Tibial nerve (tissue), 4 donors: ENCODE measurements around the gene YIF1B. TPM values are rescaled to one million over a fixed set of nuclear protein-coding genes. Genes with fewer than 3 reads are reported as not detected.

ENCODE experiments used
- DNase-seq, 2 donors: peaks; one replicate each; pipeline ENCODE4 v3.0.0-alpha.2; 2019; ENCODE audit warnings: low spot score in 2 of 2
- H3K27ac ChIP-seq, 4 donors: fragments of 200-600 bp; sonication (generic) in 3 of 4; one replicate each; pipeline ENCODE4 v1.5.1; 2017 to 2019; ENCODE audit warnings: mild to moderate bottlenecking in 1 of 4
- H3K27me3 ChIP-seq, 2 donors: fragments of 200-600 bp; sonication (generic) in 1 of 2; one replicate each; pipeline versions ENCODE4 v1.5.1 to v1.6.0; 2017 to 2019
- H3K36me3 ChIP-seq, 3 donors: fragments of 200-600 bp; sonication (generic); one replicate each; pipeline ENCODE4 v1.5.1; 2018 to 2019
- H3K4me1 ChIP-seq, 4 donors: fragments of 200-600 bp; sonication (generic) in 3 of 4; one replicate each; pipeline ENCODE4 v1.5.1; 2017 to 2019
- H3K4me3 ChIP-seq, 4 donors: fragments of 200-600 bp; sonication (generic) in 3 of 4; one replicate each; pipeline ENCODE4 v1.5.1; 2017 to 2019; ENCODE audit warnings: mild to moderate bottlenecking in 1 of 4, moderate library complexity in 1 of 4
- H3K9me3 ChIP-seq, 4 donors: fragments of 200-600 bp; sonication (generic) in 3 of 4; one replicate each; pipeline ENCODE4 v1.5.1; 2017 to 2019
- CTCF ChIP-seq, 5 experiments: fragments of 200-600 bp in 3 of 5; fragments of 450-650 bp in 2 of 5; sonication (generic) in 3 of 5; IDR thresholded peaks; one replicate each; pipeline ENCODE4 v1.5.1; 2016 to 2019; ENCODE audit warnings: antibody characterized with exemption in 5 of 5, mild to moderate bottlenecking in 3 of 5, moderate library complexity in 2 of 5
- EP300 ChIP-seq, 2 donors: sonication (generic); formaldehyde crosslinking; IDR thresholded peaks; one replicate each; pipeline ENCODE4 v1.6.1; 2017; ENCODE audit warnings: antibody characterized with exemption in 2 of 2, mild to moderate bottlenecking in 1 of 2
- POLR2A ChIP-seq, 2 donors: fragments of 450-650 bp; IDR thresholded peaks; one replicate each; pipeline ENCODE4 v1.6.1; 2017; ENCODE audit warnings: antibody characterized with exemption in 2 of 2, mild to moderate bottlenecking in 2 of 2, moderate library complexity in 2 of 2
- WGBS, 2 donors: methylation state at CpG; one replicate each; pipeline ENCODE4 v1.1.5; 2018; 5-methylcytosine and 5-hydroxymethylcytosine counted together
- total RNA-seq, 4 donors: library from RNA; depleted of rRNA; stranded (reverse); fragments of >200 nt; gene quantifications; one replicate each; pipeline ENCODE4 v1.1.0, GENCODE V29; 2016

Gene YIF1B
- total RNA-seq, 4 donors from 2014 or later, result 30.8 to 57.3 (median 46.0) TPM

GRCh38 chr19:38360839-38361631 is 45.3 kb upstream of the YIF1B start:
- 16 to 19% methylated on average over 20 to 23 of the region's 23 CpGs for WGBS, 2 donors
- Histone ChIP-seq H3K27me3 (peaks cover 0 to 77% of the 10 kb centered on the region in 2 donors), H3K36me3 (no peaks in the 10 kb centered on the region), H3K4me3 (peak overlapping the region in 3 of 4 donors; percentile 33 to 59 (median 49)), H3K9me3 (no peaks in the 10 kb centered on the region), H3K4me1 (peaks cover 0 to 22% (median 13%) of the 10 kb centered on the region in 4 donors), H3K27ac (no peak overlapping the region)
- DNase-seq, result no peak
- no peak for TF ChIP-seq EP300 (IDR thresholded peaks at IDR 0.05)

- Histone ChIP-seq H3K4me3 (no peak overlapping the region), H3K9me3 (no peaks in the 10 kb centered on the region), H3K36me3 (no peaks in the 10 kb centered on the region), H3K27me3 (peaks cover 0 to 74% of the 10 kb centered on the region in 2 donors), H3K4me1 (peaks cover 0 to 22% (median 13%) of the 10 kb centered on the region in 4 donors), H3K27ac (no peak overlapping the region)
- TF ChIP-seq EP300 (IDR thresholded peaks at IDR 0.05) (no peak), POLR2A (IDR thresholded peaks at IDR 0.05) (no peak), CTCF (IDR thresholded peaks at IDR 0.05) (no peak)
- no peak for DNase-seq
- 90% methylated on average over 7 to 9 of the region's 9 CpGs for WGBS, 2 donors
Observed at GRCh38 chr19:38360351-38360750, 44.6 kb upstream of the YIF1B start.

- peaks cover 0 to 22% (median 13%) of the 10 kb centered on the region in 4 donors for H3K4me1 ChIP-seq
- peaks cover 0 to 74% of the 10 kb centered on the region in 2 donors for H3K27me3 ChIP-seq
- no peaks in the 10 kb centered on the region for H3K36me3 ChIP-seq
- TF ChIP-seq EP300 (IDR thresholded peaks at IDR 0.05) (no peak), POLR2A (IDR thresholded peaks at IDR 0.05) (no peak), CTCF (IDR thresholded peaks at IDR 0.05) (no peak)
- H3K27ac ChIP-seq, result no peak overlapping the region
- H3K9me3 ChIP-seq, result no peaks in the 10 kb centered on the region
- WGBS, 2 donors, result 41 to 55% methylated on average over 17 to 18 of the region's 18 CpGs
- no peak overlapping the region for H3K4me3 ChIP-seq
- DNase-seq, result no peak
Observed at GRCh38 chr19:38359242-38360021, 43.7 kb upstream of the YIF1B start.

- no peaks in the 10 kb centered on the region for H3K36me3 ChIP-seq
- no peaks in the 10 kb centered on the region for H3K9me3 ChIP-seq
- H3K27me3 ChIP-seq, result peaks cover 0 to 68% of the 10 kb centered on the region in 2 donors
- peaks cover 0 to 21% (median 12%) of the 10 kb centered on the region in 4 donors for H3K4me1 ChIP-seq
- TF ChIP-seq CTCF (IDR thresholded peaks at IDR 0.05), result no peak
- no peak for TF ChIP-seq POLR2A (IDR thresholded peaks at IDR 0.05)
- no peak for TF ChIP-seq EP300 (IDR thresholded peaks at IDR 0.05)
- no peak overlapping the region for H3K4me3 ChIP-seq
- H3K27ac ChIP-seq, result no peak overlapping the region
- DNase-seq, result no peak
- WGBS, 2 donors, result 29 to 40% methylated on average over 5 of the region's 5 CpGs
Observed at GRCh38 chr19:38358071-38358470, 42.3 kb upstream of the YIF1B start.

GRCh38 chr19:38355728-38356725 is 40.3 kb upstream of the YIF1B start:
- Histone ChIP-seq H3K9me3 (no peaks in the 10 kb centered on the region), H3K4me3 (no peak overlapping the region), H3K27ac (no peak overlapping the region), H3K36me3 (no peaks in the 10 kb centered on the region), H3K27me3 (peaks cover 0 to 54% of the 10 kb centered on the region in 2 donors), H3K4me1 (peaks cover 0 to under 1% (median 0%) of the 10 kb centered on the region in 4 donors)
- WGBS, 2 donors, result 78 to 79% methylated on average over 16 of the region's 16 CpGs
- TF ChIP-seq EP300 (IDR thresholded peaks at IDR 0.05), result no peak
- no peak for TF ChIP-seq CTCF (IDR thresholded peaks at IDR 0.05)
- no peak for DNase-seq
